ENCODE measurements around the gene MRGPRD. TPM values are rescaled to one million over a fixed set of nuclear protein-coding genes. Genes with fewer than 3 reads are reported as not detected.

Gene MRGPRD
- total and polyA plus RNA-seq, 10 of the 15 experiments (the other 5 are each of a cell fraction or from before 2014, with no cell fraction given): not detected

GRCh38 chr11:68983801-68984200 lies 3.0 kb upstream of the MRGPRD start:
- DNase-seq (ENCODE audit: low read depth, low spot score) (no peak), FAIRE-seq (no peak), ATAC-seq (no peak)
- no peak overlapping the region for H3K9ac ChIP-seq (ENCODE audit: control insufficient read depth, insufficient read depth, low read length)
- H3K27ac ChIP-seq (ENCODE audit: control insufficient read depth, insufficient read depth): no peak overlapping the region
- no peak overlapping the region for H3K4me3 ChIP-seq
- CTCF ChIA-PET: no interaction called here
- H3K4me1 ChIP-seq (ENCODE audit: control insufficient read depth, insufficient read depth, low read length): no peaks in the 10 kb centered on the region
- no peaks in the 10 kb centered on the region; a peak in 2 of 4 replicates for H3K27me3 ChIP-seq (replicated peaks in 1 of 2; ENCODE audit: control insufficient read depth in 2 of 2, insufficient read depth in 2 of 2, low read length in 1 of 2)
- TF ChIP-seq ZSCAN29 (IDR thresholded peaks at IDR 0.05) (no peak), SIX5 (IDR thresholded peaks at IDR 0.05; ENCODE audit: low read depth, low read length, severe bottlenecking) (no peak), HDAC2 (IDR thresholded peaks at IDR 0.05) (no peak), FOS (IDR thresholded peaks at IDR 0.05; ENCODE audit: borderline replicate concordance, extremely low read depth, insufficient read length) (no peak), RBBP5 (conservative IDR thresholded peaks at IDR 0.05) (no peak), STAT1 (conservative IDR thresholded peaks at IDR 0.05) (no peak), ATF7 (IDR thresholded peaks at IDR 0.05; ENCODE audit: low read depth) (no peak), TARDBP (IDR thresholded peaks at IDR 0.05; ENCODE audit: borderline replicate concordance) (no peak), JUNB (IDR thresholded peaks at IDR 0.05) (no peak), KLF5 (IDR thresholded peaks at IDR 0.05; ENCODE audit: partially characterized antibody) (no peak)
- no peak overlapping the region for H3K4me2 ChIP-seq (ENCODE audit: control insufficient read depth, insufficient read depth)
- no peaks in the 10 kb centered on the region; the same call in 2 of the 3 replicates for H3K9me3 ChIP-seq (replicated peaks; ENCODE audit: control insufficient read depth, insufficient read depth, low read length)
- POLR2A ChIA-PET: interaction anchor here (0.7 kb wide), 1 partner anchor 158 kb away, joined by 4 read pairs; no protein-coding TSS in a partner anchor
- WGBS (ENCODE audit: insufficient coverage, insufficient replicate concordance, low lambda C conversion rate, missing lambda C conversion rate): 29% methylated on average over 6 of the region's 6 CpGs
- SMC1A ChIA-PET (ENCODE audit: uncharacterized antibody, unreplicated experiment): interaction anchor here (1.3 kb wide), 1 partner anchor 13 kb away, joined by 3 read pairs; no protein-coding TSS in a partner anchor
- no peak overlapping the region for H2AFZ ChIP-seq (ENCODE audit: control insufficient read depth, low read depth, low read length)
- H4K20me1 ChIP-seq (ENCODE audit: control insufficient read depth, insufficient read depth): no peaks in the 10 kb centered on the region
- no TSS peak for BruUV-seq (replicated peaks)
- no peaks in the 10 kb centered on the region for H3K79me2 ChIP-seq (ENCODE audit: control insufficient read depth, insufficient read depth, low read length)
- in situ Hi-C loops (cut with MboI) (no loop called here), intact Hi-C loops (cut with micrococcal nuclease; ENCODE audit: unreplicated experiment) (no loop called here)
- H3K36me3 ChIP-seq (ENCODE audit: control insufficient read depth in 2 of 2, insufficient read depth in 2 of 2, low read length in 1 of 2): no peaks in the 10 kb centered on the region
- RAD21 ChIA-PET (ENCODE audit: unreplicated experiment): no interaction called here

DNA sequence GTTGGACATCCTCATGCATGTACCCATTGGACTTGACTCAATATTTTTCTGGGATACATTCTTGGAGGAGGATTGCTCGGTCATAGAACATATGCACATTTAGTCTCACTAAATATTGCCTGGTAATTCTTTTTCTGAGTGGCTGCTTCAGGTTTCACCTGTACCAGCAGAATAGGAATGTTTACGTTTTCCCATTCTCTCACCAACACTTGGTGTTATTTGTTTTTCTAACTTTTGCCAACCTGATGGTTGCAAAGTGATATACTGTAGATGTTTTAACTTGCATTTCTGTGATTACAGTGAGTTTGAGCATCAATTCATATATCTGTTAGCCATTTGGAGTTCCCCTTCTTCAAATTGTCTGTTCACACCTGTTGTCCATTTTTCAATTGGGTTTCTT lies 1.3 kb upstream of the MRGPRD start:
- no TSS peak for BruUV-seq (replicated peaks)
- POLR2A ChIA-PET: interaction anchor here (0.9 kb wide), 1 partner anchor 306 kb away, joined by 3 read pairs; no protein-coding TSS in a partner anchor
- FAIRE-seq (no peak), ATAC-seq (no peak), DNase-seq (ENCODE audit: low read depth, low spot score) (no peak)
- 47% methylated on average over 2 of the region's 2 CpGs for WGBS (ENCODE audit: insufficient coverage, insufficient replicate concordance, low lambda C conversion rate, missing lambda C conversion rate)
- no peaks in the 10 kb centered on the region for H3K79me2 ChIP-seq (ENCODE audit: control insufficient read depth, insufficient read depth, low read length)
- no peak overlapping the region for H2AFZ ChIP-seq (ENCODE audit: control insufficient read depth, low read depth, low read length)
- H3K9me3 ChIP-seq (replicated peaks; ENCODE audit: control insufficient read depth, insufficient read depth, low read length): no peaks in the 10 kb centered on the region; the same call in 2 of the 3 replicates
- H3K4me1 ChIP-seq (ENCODE audit: control insufficient read depth, insufficient read depth, low read length): no peaks in the 10 kb centered on the region
- in situ Hi-C loops (cut with MboI): no loop called here
- no peak overlapping the region for H3K9ac ChIP-seq (ENCODE audit: control insufficient read depth, insufficient read depth, low read length)
- H3K4me2 ChIP-seq (ENCODE audit: control insufficient read depth, insufficient read depth): no peak overlapping the region
- H3K27ac ChIP-seq (ENCODE audit: control insufficient read depth, insufficient read depth): no peak overlapping the region
- intact Hi-C loops (cut with micrococcal nuclease; ENCODE audit: unreplicated experiment): no loop called here
- SMC1A ChIA-PET (ENCODE audit: uncharacterized antibody, unreplicated experiment): no interaction called here
- no peaks in the 10 kb centered on the region; a peak in 2 of 4 replicates for H3K27me3 ChIP-seq (replicated peaks in 1 of 2; ENCODE audit: control insufficient read depth in 2 of 2, insufficient read depth in 2 of 2, low read length in 1 of 2)
- RAD21 ChIA-PET (ENCODE audit: unreplicated experiment): no interaction called here
- TF ChIP-seq KDM1A (IDR thresholded peaks at IDR 0.05; ENCODE audit: borderline replicate concordance) (no peak), ETV6 (conservative IDR thresholded peaks at IDR 0.05 in 1 of 2, IDR thresholded peaks at IDR 0.05 in 1 of 2; ENCODE audit: borderline replicate concordance in 1 of 2, low read depth in 1 of 2) (no peak), ZZZ3 (IDR thresholded peaks at IDR 0.05; ENCODE audit: control insufficient read depth, insufficient read length, low read depth) (no peak), EED (IDR thresholded peaks at IDR 0.05; ENCODE audit: low read depth) (no peak)
- CTCF ChIA-PET: no interaction called here
- no peak overlapping the region for H3K4me3 ChIP-seq
- H3K36me3 ChIP-seq (ENCODE audit: control insufficient read depth in 2 of 2, insufficient read depth in 2 of 2, low read length in 1 of 2): no peaks in the 10 kb centered on the region
- no peaks in the 10 kb centered on the region for H4K20me1 ChIP-seq (ENCODE audit: control insufficient read depth, insufficient read depth)

All from GM12878 (cell line).